ENCODE data around the gene EPSTI1.

- TF ChIP-seq CTCF (IDR thresholded peaks at IDR 0.05; ENCODE audit: low read length) (no peak), EZH2 (IDR thresholded peaks at IDR 0.05; ENCODE audit: borderline replicate concordance, low read length) (no peak)
These were observed 2.8 kb upstream of the EPSTI1 start for GRCh38 chr13:42994878-42995277.
